Mesodermal cell (in vitro differentiated cells): Measurements from ENCODE around the gene ACTR5.
"Not testable (repeated sequence)": the region's sequence is repeated elsewhere in the genome, so short reads cannot be mapped to it uniquely, and the experiment has no call there.

ENCODE experiments used
- H3K27ac ChIP-seq: 2 replicates; pipeline ENCODE4 v1.7.0; 2013; ENCODE audit warnings: mild to moderate bottlenecking, low read depth, low read length, moderate library complexity; ENCODE audit not compliant: severe bottlenecking
- H3K36me3 ChIP-seq: 2 replicates; pipeline ENCODE4 v1.7.1; 2013; ENCODE audit warnings: mild to moderate bottlenecking, low read length, moderate library complexity; ENCODE audit not compliant: control insufficient read depth, insufficient read depth
- H3K4me1 ChIP-seq: one replicate; pipeline ENCODE4 v1.7.1; 2013; ENCODE audit warnings: mild to moderate bottlenecking, low read length; ENCODE audit not compliant: insufficient read depth, control insufficient read depth, poor library complexity, severe bottlenecking
- H3K4me3 ChIP-seq: 2 replicates; pipeline ENCODE4 v1.7.0; 2013; ENCODE audit warnings: low read length, control low read depth, mild to moderate bottlenecking; ENCODE audit not compliant: insufficient read depth, poor library complexity, severe bottlenecking; ENCODE audit errors: extremely low read depth
- H3K9me3 ChIP-seq: 2 replicates; pipeline ENCODE4 v1.7.1; 2013; ENCODE audit warnings: mild to moderate bottlenecking, low read length, moderate library complexity; ENCODE audit not compliant: control insufficient read depth
- WGBS, 2 experiments: methylation state at CpG; one replicate each; pipeline ENCODE4 v1.1.5; 2013; ENCODE audit warnings: missing lambda C conversion rate in 2 of 2; ENCODE audit not compliant: insufficient coverage in 2 of 2; 5-methylcytosine and 5-hydroxymethylcytosine counted together

ACTR5 gene

GRCh38 chr20:38787870-38788269, 39.6 kb downstream of the ACTR5 start:
- WGBS, 2 experiments = 90 to 97% methylated on average over 6 of the region's 7 CpGs
- no peaks in the 10 kb centered on the region for H3K9me3 ChIP-seq
- H3K36me3 ChIP-seq = no peaks in the 10 kb centered on the region
- H3K4me3 ChIP-seq = no peak overlapping the region
- no peak overlapping the region for H3K27ac ChIP-seq
- H3K4me1 ChIP-seq = no peaks in the 10 kb centered on the region

- Histone ChIP-seq H3K9me3 (no peaks in the 10 kb centered on the region), H3K36me3 (no peaks in the 10 kb centered on the region), H3K27ac (no peak overlapping the region), H3K4me3 (no peak overlapping the region), H3K4me1 (no peaks in the 10 kb centered on the region)
- WGBS, 2 experiments = 86 to 92% methylated on average over 3 to 4 of the region's 7 CpGs
Measured at GRCh38 chr20:38789503-38790199, 41.4 kb downstream of the ACTR5 start.

DNA sequence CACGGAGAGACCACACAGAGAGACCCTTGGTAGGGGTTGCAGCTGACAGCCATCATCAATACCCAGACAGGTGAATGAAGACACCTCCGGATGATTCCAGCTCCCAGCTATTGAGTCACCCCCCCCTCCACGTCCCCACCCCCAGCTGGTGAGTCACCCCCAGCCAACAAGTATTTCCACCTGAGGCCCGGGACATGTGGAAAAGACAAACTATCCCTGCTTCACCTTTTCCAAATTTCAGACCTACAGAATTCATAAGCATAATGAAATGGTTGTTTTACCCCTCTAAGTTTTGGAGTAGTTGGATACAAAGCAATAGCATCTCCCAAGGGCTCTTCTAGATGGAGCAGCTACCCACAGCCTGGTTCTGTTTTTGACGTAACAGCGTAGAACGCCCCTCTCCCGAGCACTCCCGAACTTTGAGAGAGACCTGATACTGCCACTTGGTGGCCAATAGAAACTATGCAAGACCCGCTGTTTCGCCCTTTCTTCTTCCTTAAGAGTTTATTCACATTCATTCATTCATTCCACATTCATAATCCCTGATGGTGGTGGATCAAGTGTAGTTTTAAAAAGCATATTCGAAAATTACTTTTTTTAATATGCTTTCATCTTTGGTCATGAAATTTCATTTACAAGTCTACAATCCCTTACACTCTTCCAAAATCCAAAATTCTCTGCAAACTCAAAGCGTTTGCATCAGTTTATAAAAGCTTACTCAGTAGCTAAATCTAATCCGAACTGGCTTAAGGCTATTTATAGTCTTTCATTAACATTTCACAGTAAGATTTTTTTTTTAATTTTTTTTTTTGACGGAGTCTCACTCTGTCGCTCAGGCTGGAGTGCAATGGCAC, 42.2 kb downstream of the ACTR5 start:
- no peaks in the 10 kb centered on the region for H3K9me3 ChIP-seq
- H3K4me1 ChIP-seq = no peaks in the 10 kb centered on the region
- 50 to 62% methylated on average over 9 to 12 of the region's 16 CpGs for WGBS, 2 experiments
- no peak overlapping the region for H3K27ac ChIP-seq
- no peak overlapping the region for H3K4me3 ChIP-seq
- H3K36me3 ChIP-seq = no peaks in the 10 kb centered on the region

DNA sequence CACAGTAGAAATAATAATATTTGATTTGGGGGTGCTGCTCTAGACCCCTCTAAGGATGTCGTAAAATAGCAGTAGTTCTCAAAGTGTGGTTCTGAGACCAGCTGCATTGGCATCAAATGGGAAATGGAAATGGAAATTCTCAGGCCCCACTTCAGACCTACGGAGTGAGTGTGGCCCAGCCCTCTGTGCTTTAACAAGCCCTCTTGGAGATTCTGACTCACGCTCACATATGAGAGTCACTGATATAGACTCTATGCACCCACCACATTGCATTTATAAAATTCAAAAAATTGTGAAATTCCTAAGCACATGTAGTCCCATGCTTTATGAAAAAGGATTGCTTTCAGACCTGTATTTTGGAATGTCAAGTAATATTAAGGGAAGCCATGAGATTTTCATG, 43.0 kb downstream of the ACTR5 start:
- Histone ChIP-seq H3K4me1 (no peaks in the 10 kb centered on the region), H3K36me3 (no peaks in the 10 kb centered on the region), H3K4me3 (no peak overlapping the region), H3K9me3 (no peaks in the 10 kb centered on the region), H3K27ac (no peak overlapping the region)
- 90 to 93% methylated on average over 2 to 3 of the region's 3 CpGs for WGBS, 2 experiments

GRCh38 chr20:38791940-38792339, 43.7 kb downstream of the ACTR5 start:
- no CpG with 5 or more reads among the region's 1 CpG for WGBS, 2 experiments
- Histone ChIP-seq H3K27ac (no peak overlapping the region), H3K4me1 (no peaks in the 10 kb centered on the region), H3K36me3 (no peaks in the 10 kb centered on the region), H3K4me3 (no peak overlapping the region), H3K9me3 (no peaks in the 10 kb centered on the region)

- not testable (repeated sequence) for H3K36me3 ChIP-seq, H3K4me1 ChIP-seq, H3K4me3 ChIP-seq, H3K27ac ChIP-seq, H3K9me3 ChIP-seq
- WGBS, 2 experiments = 94 to 100% methylated on average over 4 to 5 of the region's 5 CpGs
Measured at GRCh38 chr20:38794057-38794456, 45.8 kb downstream of the ACTR5 start.

DNA sequence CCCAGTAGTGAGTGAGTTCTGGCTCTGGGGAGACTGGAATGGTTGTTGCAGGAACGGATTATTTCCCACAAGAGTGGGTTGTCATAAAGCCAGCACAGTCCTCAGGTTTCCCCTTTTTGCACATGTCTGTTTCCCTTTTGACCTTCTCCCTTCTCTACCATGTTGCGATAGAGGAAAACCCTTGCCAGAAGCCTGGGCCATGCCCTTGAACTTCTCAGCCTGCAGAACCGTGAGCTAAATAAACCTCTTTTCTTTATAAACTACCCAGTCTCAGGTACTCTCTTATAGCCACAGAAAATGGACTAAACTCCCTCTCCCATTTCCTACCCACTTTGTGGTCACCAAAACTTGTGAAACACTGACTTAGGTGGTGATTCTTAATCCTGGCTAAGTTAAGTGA, 50.0 kb downstream of the ACTR5 start:
- WGBS, 2 experiments = 87% methylated on average over 3 of the region's 3 CpGs; no CpG with 5 or more reads in 1 of the 2 experiments
- no peak overlapping the region for H3K4me3 ChIP-seq
- no peaks in the 10 kb centered on the region for H3K9me3 ChIP-seq
- no peaks in the 10 kb centered on the region for H3K4me1 ChIP-seq
- H3K36me3 ChIP-seq = no peaks in the 10 kb centered on the region
- H3K27ac ChIP-seq = no peak overlapping the region

GRCh38 chr20:38799203-38799602, 50.9 kb downstream of the ACTR5 start:
- Histone ChIP-seq H3K27ac (no peak overlapping the region), H3K36me3 (no peaks in the 10 kb centered on the region), H3K4me1 (no peaks in the 10 kb centered on the region), H3K4me3 (no peak overlapping the region), H3K9me3 (no peaks in the 10 kb centered on the region)
- 86 to 98% methylated on average over 4 of the region's 4 CpGs for WGBS, 2 experiments

GRCh38 chr20:38800882-38801281, 52.6 kb downstream of the ACTR5 start:
- WGBS, 2 experiments = no CpG with 5 or more reads among the region's 3 CpGs
- Histone ChIP-seq H3K36me3 (no peaks in the 10 kb centered on the region), H3K9me3 (no peaks in the 10 kb centered on the region), H3K27ac (no peak overlapping the region), H3K4me3 (no peak overlapping the region), H3K4me1 (peaks cover 4% of the 10 kb centered on the region)

GRCh38 chr20:38804221-38804620, 56.0 kb downstream of the ACTR5 start:
- Histone ChIP-seq H3K4me1 (peaks cover 9% of the 10 kb centered on the region), H3K27ac (peak overlapping the region; percentile 80), H3K36me3 (no peaks in the 10 kb centered on the region), H3K9me3 (no peaks in the 10 kb centered on the region), H3K4me3 (no peak overlapping the region)
- no CpG with 5 or more reads among the region's 3 CpGs for WGBS, 2 experiments
